Panc1 (cell line): Measurements from ENCODE around the gene C2orf80. TPM values are rescaled to one million over a fixed set of nuclear protein-coding genes. Genes with fewer than 3 reads are reported as not detected.

Experiments used
- ATAC-seq: fragments of 200-7000 bp; cut with Tn5 transposase; 2 replicates; pipeline ENCODE4 v1.9.1; 2020; ENCODE audit warnings: mild to moderate bottlenecking, moderate library complexity
- BruUV-seq: library from RNA; stranded (reverse); fragments of 400-500 nt; replicated peaks from 2 replicates; lab custom pipeline; 2021; lab: Mats Ljungman, UMichigan
- CTCF ChIA-PET: fragments of 300-600 bp; sonication (Branson Sonifier 250); formaldehyde crosslinking; loops from one replicate; lab custom pipeline; 2022; ENCODE audit warnings: antibody characterized with exemption; lab: Charles Lee
- POLR2A ChIA-PET: fragments of 300-600 bp; sonication (Branson Sonifier 250); formaldehyde crosslinking; loops from one replicate; lab custom pipeline; 2022; ENCODE audit warnings: antibody characterized with exemption; lab: Charles Lee
- DNase-seq: peaks from one replicate; pipeline ENCODE4 v3.0.0-alpha.2; 2010; ENCODE audit warnings: low read depth, low spot score
- H3K27ac ChIP-seq: 2 replicates; pipeline ENCODE4 v1.5.1; 2011; ENCODE audit warnings: mild to moderate bottlenecking, low read length, inconsistent platforms
- H3K27me3 ChIP-seq: fragments of 200-500 bp; sonication (Bioruptor generic); 2 replicates; pipeline ENCODE4 v1.6.0; 2014; ENCODE audit warnings: low read length, inconsistent platforms; ENCODE audit not compliant: control insufficient read depth, insufficient read depth
- H3K36me3 ChIP-seq: fragments of 200-500 bp; sonication (Bioruptor generic); 2 replicates; pipeline ENCODE4 v1.5.1; 2014; ENCODE audit warnings: inconsistent platforms, mild to moderate bottlenecking, low read length, moderate library complexity; ENCODE audit not compliant: control insufficient read depth, insufficient read depth
- H3K4me1 ChIP-seq: 2 replicates; pipeline ENCODE4 v1.5.1; 2011; ENCODE audit warnings: inconsistent platforms, mild to moderate bottlenecking, low read length, moderate library complexity; ENCODE audit not compliant: control insufficient read depth, insufficient read depth
- H3K4me3 ChIP-seq, 2 experiments: 2 replicates each; pipeline ENCODE4 v1.5.1; 2011 to 2012; ENCODE audit warnings: low read depth in 2 of 2, low read length in 2 of 2, mild to moderate bottlenecking in 2 of 2, inconsistent platforms in 1 of 2, moderate library complexity in 1 of 2
- H3K9me3 ChIP-seq: fragments of 200-500 bp; sonication (Bioruptor generic); 2 replicates; pipeline ENCODE4 v1.5.1; 2014; ENCODE audit warnings: low read depth, mild to moderate bottlenecking, inconsistent platforms, low read length, moderate library complexity; ENCODE audit not compliant: control insufficient read depth, insufficient read depth
- CTCF ChIP-seq: fragments of 450-650 bp; IDR thresholded peaks from 2 replicates; pipeline ENCODE4 v1.5.1; 2017; ENCODE audit warnings: mild to moderate bottlenecking
- POLR2AphosphoS5 ChIP-seq: IDR thresholded peaks from 2 replicates; pipeline ENCODE4 v1.6.1; 2012; ENCODE audit warnings: mild to moderate bottlenecking, low read depth, low read length, moderate library complexity
- REST ChIP-seq, 2 experiments: IDR thresholded peaks; 2 replicates each; pipeline ENCODE4 v1.6.1; 2011 to 2012; ENCODE audit warnings: low read depth in 2 of 2, control low read depth in 1 of 2, low read length in 1 of 2, mild to moderate bottlenecking in 1 of 2, moderate library complexity in 1 of 2; ENCODE audit not compliant: insufficient read depth in 1 of 2
- SIN3A ChIP-seq: IDR thresholded peaks from 2 replicates; pipeline ENCODE4 v1.6.1; 2012; ENCODE audit warnings: low read depth, mild to moderate bottlenecking, low read length, moderate library complexity, borderline replicate concordance; ENCODE audit not compliant: insufficient read depth
- TCF7L2 ChIP-seq: IDR thresholded peaks from 2 replicates; pipeline ENCODE4 v1.6.1; 2011; ENCODE audit warnings: mild to moderate bottlenecking, low read depth, low read length, inconsistent platforms
- in situ Hi-C: cut with HindIII; loops from 2 replicates; pipeline ENCODE4 v1.10.0; 2016; ENCODE audit warnings: low sequenced_read_pairs, low pct_unique_long_range_greater_than_20kb
- intact Hi-C: fragments of 100-400 bp; cut with micrococcal nuclease; formaldehyde crosslinking; loops from one replicate; pipeline ENCODE4 v1.10.0; 2022; ENCODE audit not compliant: unreplicated experiment
- total RNA-seq: library from RNA; stranded (reverse); gene quantifications from one replicate; pipeline ENCODE4 v1.2.1, GENCODE V29; 2021; ENCODE audit not compliant: unreplicated experiment

The C2orf80 gene
- total RNA-seq, 1 experiment from 2014 or later, result not detected

- intact Hi-C loops, result no loop called here
- in situ Hi-C loops, result no loop called here
- DNase-seq, result no peak
- CTCF ChIA-PET, result no interaction called here
- no peaks in the 10 kb centered on the region for H3K36me3 ChIP-seq
- H3K4me3 ChIP-seq, result no peak overlapping the region
- no peaks in the 10 kb centered on the region for H3K4me1 ChIP-seq
- TF ChIP-seq REST (IDR thresholded peaks at IDR 0.05; ENCODE audit: insufficient read depth in 1 of 2, low read depth in 2 of 2, low read length in 1 of 2), result no peak
- no peak for TF ChIP-seq SIN3A
- TF ChIP-seq POLR2AphosphoS5, result no peak
- TF ChIP-seq TCF7L2, result no peak
- TF ChIP-seq CTCF, result no peak
- no TSS peak for BruUV-seq
- POLR2A ChIA-PET, result no interaction called here
- H3K27me3 ChIP-seq, result no peaks in the 10 kb centered on the region
- H3K27ac ChIP-seq, result no peak overlapping the region
- H3K9me3 ChIP-seq, result no peaks in the 10 kb centered on the region
- ATAC-seq, result no peak
Observed at GRCh38 chr2:208128136-208128535, 61.7 kb downstream of the C2orf80 start.

GRCh38 chr2:208127090-208127489, 62.7 kb downstream of the C2orf80 start:
- Histone ChIP-seq H3K27ac (no peak overlapping the region), H3K36me3 (no peaks in the 10 kb centered on the region; the same call in 1 of the 2 replicates), H3K4me3 (no peak overlapping the region), H3K4me1 (no peaks in the 10 kb centered on the region), H3K27me3 (no peaks in the 10 kb centered on the region), H3K9me3 (no peaks in the 10 kb centered on the region)
- no peak for TF ChIP-seq TCF7L2
- no peak for TF ChIP-seq CTCF
- TF ChIP-seq REST (IDR thresholded peaks at IDR 0.05; ENCODE audit: insufficient read depth in 1 of 2, low read depth in 2 of 2, low read length in 1 of 2), result no peak
- no peak for TF ChIP-seq POLR2AphosphoS5
- TF ChIP-seq SIN3A, result no peak
- ATAC-seq, result no peak
- intact Hi-C loops (no loop called here), in situ Hi-C loops (no loop called here)
- POLR2A ChIA-PET, result no interaction called here
- no peak for DNase-seq
- CTCF ChIA-PET, result no interaction called here
- no TSS peak for BruUV-seq
